ENCODE measurements around the gene IL11RA.
A peak's percentile ranks its signal among the peaks of the same experiment; 100 is the strongest.

IL11RA gene
- 1.1 to 11.8 reads per million in 2 experiments for total RNA-seq

DNA sequence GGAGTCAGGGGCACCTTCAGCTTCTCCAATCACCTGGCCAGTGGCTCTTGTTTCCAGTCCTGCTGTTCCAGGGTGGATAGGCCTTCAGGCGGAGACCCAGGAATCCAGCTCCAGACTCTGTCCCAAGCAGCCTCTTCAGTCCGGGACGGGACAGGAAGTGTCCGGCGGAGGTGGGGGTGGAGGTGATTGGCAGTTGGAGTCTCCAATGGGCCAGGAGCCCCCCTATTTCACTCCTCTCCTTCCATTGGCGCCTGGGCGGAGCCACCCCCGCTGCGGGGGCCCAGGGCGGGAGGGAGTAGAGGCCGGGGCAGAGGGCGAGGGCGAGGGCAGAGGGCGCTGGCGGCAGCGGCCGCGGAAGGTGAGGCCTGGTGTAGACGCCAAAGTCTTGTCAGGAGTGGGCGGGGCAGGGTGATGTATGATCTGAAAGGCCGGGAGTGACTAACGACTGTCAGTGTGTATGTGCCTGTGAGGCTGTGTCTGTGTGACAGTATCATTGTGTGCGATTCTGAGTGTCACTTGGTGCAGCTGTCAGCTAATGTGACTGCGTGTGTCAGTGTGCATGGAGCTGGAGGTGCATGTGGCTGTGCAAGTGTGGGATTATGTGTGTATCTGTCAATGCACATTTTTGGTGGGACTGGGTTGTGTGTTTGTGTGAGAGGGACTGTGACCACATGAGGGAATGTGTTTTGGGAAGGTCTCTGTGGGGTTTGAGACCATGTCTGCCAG, at the start of gene IL11RA:
IL11RA (plus strand) TSS at position 310 of the 726 bp plus-strand sequence. CDS start 3,033 bp downstream, outside the sequence.
- DNase-seq (ENCODE audit: low read depth): no peak

DNA sequence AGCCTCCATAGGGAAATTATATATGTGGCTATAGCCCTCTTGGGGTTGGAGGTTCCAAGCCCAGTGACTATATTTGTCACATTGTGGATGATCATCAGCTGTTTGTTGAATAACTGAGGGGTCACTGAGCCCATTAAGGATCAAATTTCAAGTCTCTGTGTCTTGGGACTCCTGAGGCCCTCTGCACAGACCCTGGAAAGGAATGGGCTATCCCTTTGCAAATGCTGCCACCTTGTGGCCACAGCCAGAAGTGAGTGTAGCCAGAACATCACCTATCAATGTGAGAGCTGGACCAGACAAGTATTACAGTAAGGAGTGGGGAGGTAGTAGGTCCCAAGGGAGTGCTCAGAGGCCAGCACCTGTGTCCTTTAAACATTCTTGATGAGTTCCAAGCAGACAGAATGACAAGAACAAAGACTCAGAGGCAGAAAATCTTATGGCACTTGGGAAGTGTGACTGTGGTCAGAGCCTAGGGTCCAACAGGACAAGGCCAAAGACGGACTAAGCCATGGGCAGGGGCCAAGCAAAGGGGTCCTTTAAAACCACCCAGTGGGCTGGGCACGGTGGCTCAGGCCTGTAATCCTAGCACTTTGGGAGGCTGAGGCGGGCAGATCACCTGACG, 48.3 kb upstream of the IL11RA start:
- peak; percentile 69 for DNase-seq (ENCODE audit: low read depth)

DNA sequence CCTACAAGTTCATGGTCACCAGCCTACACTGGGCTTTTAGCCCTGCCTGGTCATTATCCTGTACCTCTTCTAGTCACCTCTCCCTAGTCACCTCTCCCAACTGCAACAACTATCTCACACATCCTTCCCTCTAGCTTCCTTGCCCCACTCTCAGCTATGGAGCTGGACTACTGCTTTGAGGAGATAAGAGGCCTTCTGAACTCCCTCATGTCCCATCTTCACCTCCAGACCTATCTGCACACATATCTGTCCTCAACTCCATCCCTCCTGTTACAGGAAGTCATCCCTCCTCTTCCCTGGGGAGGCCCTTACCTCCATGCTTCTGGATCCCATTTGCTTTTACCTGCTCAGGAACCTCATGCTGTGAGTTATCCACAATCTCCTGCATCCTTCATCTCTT, 45.8 kb upstream of the IL11RA start:
- DNase-seq (ENCODE audit: low read depth): no peak

DNA sequence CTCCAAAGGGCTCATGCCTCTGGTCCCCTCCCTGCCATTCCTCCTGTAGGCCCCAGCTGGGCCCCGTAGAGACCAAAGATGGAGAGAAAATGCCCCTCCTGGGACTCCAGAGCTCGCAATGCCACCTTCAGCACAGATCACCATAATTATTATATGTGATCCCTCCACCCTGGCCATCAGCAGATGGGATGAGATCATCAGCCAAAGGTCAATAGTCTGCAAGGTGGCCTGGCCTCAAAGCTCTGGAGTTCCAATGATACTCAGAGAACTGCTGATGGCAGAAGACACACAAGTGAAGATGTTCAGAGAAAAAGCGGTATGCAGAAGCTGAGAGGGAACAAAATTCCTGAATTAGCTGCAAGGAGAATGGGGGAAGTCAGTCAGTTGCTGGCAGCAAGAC, 45.1 kb upstream of the IL11RA start:
- no peak for DNase-seq (ENCODE audit: low read depth)

DNA sequence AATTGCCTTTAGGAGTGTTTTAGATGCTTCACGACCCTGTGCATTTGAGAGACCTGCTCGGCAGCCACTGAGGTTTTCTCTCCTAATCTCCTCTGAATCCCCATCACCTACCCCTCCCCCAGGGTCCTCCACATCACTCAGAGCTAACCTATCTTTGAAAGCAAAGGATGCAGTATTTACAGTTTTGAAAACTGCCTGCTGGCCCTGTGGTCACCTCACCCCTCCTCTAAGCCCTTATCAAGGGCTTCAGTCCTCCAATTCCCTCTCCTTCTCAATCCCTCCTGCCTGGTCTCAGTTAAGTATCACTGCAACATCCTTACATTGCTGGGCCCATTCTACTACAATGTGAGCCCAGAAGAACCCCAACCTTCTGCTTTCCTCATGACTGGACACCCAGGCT, 44.7 kb upstream of the IL11RA start:
- DNase-seq (ENCODE audit: low read depth): no peak

DNA sequence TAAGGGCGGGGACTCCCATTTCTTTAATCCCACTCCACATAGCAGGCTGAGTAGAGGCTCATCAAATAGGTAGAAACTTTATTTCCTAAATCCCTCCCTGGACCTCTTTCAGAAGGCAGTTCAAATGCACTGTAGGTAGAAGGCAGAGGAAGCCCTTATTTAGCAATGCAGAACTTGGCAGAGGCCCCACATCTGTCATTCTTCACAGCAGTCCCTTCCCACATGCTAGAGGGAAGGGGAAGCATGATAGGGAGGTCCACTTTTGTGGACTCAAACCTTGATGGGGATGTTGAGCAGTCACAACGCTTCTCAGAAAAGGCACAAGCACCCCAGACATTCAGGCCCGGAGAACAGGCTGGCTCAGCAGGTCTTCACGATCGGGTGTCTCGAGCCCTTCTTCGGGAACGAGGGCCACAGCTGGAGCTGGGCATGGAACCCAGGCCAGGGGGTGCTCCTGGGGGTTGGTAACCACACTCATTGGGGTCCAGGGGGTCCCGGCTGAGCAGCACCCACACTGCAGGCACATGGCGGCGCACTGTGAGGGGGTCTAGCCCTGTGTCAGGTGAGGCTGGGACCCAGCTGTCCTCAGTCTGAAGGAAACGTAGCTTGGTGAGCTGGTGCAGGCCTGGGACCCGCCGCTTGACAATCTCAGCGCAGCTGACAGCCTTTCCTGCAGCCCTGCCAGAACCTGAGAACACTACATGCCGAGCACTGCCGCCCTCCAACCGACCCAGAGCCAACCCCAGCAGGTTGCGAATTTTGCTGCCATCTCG, 41.4 kb upstream of the IL11RA start:
- DNase-seq (ENCODE audit: low read depth): no peak

DNA sequence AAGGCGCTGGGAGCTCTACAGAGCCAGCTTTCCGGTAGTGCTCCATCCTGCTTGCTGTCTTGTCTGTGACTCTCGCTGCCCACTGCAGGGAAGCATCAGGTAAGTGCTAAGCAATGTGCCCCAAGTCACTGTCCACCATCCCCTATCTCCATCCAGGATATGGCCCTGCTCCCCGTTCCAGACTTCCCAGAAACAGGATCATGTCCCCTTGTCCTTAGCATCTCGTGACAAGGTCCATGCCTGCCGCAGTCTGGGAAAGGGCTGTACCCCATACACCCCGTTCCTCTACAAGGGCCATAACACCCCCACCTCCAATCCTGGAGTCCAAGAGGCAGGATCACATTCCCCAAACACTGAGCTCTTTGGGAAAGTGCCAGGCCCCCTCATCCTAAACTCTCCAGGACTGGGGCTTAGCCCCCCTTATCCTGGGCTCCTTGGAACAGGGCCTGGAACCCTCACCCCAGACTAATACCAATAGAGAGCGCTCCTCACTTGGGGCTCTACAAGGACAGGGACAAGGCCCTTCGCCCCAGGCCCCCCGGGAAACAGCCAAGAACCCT, 40.7 kb upstream of the IL11RA start:
- no peak for DNase-seq (ENCODE audit: low read depth)

DNA sequence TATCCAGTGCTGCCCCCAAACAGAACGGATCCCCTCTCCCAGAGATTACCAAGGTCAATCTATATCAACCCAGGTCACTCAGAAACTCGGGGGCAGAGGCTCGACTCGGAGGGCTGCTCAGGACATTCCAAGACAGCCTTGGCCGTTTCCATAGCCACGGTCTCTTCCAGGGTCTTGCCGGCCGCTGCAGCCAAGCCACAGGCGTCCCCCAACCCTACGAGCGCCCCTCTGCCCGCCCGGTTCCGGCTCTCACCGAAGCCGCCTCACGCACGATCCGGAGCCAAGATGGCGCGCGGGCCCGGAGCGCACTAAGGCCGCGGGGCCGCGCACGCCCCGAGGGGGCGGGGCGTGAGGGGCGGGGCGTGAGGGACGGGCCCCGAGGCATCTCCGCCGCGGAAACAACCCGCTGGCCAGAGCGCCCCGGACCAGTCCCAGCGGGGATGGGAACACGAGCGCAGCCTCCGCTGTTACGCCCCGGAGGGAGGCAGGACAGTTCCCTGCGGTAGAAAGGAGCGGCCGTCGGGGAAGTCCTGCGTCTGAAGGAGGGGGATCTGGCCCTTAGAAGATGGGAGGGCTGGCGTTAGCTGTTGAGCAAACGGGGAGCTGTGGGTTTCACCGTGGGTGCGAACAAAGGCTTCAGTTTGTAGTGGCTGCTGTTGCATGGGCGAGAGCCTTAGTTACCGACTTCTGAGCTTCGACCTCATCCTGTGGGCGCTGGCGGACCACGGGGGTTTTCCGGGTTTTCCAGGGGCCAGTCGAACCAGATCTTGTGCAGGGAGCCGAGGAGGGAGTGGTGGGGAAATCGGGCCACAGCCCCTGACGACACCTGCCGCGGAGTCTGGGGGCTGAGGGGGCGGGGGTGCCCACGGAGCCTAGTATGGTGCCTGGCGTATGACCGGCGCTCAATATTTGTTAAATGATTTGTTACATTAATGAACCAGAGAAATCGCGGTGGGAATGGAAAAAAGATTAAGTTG, 39.9 kb upstream of the IL11RA start, which contains the start of gene RPP25L:
RPP25L (minus strand) TSS at position 287 of the 977 bp plus-strand sequence. CDS start 801 bp downstream, outside the sequence.
- peak; percentile 77 for DNase-seq (ENCODE audit: low read depth)

DNA sequence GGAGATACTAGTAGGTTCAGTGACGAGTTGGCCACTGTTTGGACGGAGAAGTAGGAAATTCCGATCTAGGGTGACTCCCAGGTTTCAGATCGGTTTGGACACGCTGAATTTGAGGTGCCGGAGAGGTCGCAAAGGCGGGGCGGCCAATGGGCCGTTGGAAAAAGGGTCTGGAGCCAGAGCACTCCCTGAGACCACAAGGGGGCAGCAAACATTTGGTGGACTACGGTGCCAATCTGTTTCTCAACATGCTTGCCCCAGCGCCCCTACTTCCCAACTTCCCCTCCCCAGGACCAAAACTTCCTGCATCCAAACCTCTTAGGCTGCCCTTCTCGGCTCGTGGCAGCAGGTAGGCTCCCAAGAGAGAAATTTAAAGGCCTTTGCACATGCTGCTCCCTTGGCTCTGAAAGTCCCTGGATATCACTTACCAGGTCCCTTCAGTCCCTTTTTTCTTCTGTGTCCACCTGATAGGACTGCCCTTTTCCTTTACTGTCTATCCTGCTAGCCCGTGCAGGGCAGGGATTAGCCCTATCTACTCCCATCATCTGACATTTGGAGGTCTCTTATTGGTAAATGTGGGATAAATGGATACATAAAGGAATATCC, 39.1 kb upstream of the IL11RA start:
- peak; percentile 60 for DNase-seq (ENCODE audit: low read depth)

DNA sequence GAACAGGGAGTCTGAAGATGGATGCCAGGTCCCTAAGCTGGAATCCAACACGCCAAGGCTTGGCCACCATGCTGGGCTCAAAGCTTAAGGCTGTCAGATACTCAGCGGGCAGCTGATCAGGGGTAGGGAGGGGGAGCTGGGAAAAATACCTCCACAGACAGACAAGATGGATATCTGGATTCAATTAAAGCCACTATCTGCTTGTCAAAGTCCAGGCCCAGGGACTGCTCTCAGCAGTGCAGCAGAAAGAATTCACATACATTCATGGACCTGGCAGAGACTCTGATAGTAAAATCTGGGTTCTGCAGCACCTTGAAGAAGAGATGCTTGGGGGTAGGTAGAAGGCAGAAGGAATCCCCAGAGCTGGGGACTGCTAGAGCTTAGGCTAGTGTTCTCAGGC, 36.9 kb upstream of the IL11RA start:
- no peak for DNase-seq (ENCODE audit: low read depth)

DNA sequence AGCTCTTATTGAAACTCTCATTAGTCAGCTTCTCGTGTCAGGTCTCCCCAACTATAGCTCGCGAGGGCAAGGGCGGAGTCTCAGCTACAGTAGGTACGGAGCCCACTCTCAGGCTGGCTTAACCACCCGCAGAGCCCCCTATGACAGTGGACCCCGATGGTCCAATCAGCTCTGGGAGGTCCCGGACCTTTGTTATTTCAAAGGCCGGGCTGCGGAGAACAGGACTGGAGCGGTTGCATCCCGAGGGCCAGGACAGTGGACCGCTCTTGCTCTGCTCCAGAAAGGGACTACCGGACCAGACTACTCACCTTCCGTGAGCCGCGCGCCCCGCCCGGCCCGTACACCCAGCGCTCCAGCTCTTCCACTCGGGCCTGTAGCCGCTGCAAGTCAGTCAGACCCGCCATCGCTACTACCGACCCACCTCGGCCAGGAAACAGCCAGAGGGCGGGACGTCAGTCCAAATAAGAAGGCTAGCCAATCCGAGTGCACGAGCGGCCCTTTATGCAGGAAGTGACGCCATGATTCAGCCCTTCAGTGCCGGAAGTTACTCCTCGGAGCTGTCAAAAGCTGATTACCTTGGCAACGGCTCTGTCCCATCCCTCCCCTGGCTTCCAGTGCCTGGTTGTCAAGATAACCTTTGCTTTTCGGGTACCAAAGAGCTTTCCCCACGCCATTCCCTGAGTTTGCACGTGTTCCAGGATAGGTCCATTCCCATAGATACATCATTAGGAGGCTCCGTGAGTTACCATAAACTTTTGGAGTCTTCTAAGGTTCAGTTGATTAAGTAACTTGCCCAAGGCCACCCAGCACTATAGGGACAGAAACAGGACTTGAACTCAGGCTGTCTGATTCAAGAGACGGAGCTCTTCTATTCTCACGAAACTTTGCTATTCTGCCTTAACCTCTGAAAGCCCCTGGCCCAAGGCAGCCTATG, 31.7 kb upstream of the IL11RA start, which contains the start of gene DCTN3:
DCTN3 (minus strand) TSS at position 435 of the 934 bp plus-strand sequence; CDS start at position 404, 31 bp downstream.
- DNase-seq (ENCODE audit: low read depth): peak; percentile 86

DNA sequence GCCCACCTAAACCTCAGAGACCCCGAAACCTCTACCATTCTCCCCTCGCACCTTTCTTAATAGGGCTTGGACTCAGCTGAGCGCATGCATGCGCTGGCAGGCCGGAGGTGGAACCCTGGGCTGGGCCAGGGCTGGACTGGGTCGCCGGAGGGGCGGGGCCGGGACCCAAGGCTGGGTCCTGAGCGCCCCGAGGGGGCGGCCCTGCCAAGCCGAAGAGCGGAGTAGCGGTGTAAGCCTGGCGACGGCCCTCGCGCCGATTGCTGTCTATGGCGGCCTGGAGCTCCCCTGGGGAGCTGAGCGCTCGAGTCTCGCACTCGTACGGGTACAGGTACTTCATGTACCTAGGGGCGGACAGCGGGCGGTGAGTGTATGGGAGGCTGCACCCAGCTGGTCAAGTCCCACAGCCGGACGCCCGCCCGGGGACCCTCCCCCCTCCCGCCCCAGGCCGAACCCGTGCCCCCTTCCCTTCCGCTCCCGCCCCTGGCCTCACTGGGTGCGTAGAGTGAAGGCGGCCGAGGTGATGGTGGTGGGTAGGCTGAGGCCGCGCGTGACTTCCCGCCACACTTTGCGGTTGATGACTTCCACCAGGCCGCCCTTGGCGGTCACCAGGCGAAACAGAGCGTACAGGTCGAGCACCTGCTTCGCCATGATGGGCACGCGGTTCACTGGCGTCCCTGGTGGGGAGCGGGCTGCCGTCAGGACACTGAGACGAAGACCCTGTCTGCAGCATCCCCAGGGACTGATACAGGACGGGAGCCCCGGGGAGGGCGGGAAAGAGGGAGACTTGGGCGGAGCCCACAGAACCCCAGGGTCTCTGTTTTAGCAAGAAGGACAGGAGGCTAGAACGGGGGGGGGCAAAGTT, 28.4 kb upstream of the IL11RA start:
- no peak for DNase-seq (ENCODE audit: low read depth)

DNA sequence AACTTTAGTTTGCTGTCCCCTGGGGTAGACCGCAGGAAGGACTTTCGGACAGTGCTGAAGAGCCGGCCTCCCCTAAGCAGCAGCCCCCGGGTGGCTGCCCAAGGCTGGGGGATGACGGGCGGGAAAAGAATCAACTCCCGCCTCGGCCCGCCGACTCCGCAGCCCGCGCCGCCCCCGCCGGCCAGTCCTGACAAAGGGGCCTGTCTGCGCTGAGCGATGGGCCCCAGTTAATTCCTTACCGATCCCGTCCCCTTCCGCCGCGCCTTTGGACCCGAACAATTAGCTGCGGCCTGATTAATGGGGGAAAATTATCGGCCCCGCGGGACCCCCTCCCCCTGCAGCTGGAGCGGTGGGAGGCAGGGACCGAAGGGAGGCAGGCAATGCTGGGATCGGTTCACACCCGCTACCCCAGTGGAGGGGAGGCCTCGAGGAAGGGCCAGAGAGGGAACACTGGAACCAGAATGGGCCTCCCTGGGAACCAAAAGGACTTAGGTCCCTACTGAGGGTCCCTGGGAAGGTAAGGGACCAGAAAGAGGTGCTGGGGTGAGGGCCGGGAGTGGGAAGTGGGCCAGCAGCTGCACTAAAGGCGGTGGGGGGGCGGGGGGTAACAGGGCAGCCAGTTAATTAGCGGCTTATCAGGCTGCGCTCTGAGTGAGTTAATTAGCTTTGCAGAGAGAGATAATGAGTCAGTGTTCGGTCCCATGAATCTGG, 27.4 kb upstream of the IL11RA start:
- DNase-seq (ENCODE audit: low read depth): no peak

DNA sequence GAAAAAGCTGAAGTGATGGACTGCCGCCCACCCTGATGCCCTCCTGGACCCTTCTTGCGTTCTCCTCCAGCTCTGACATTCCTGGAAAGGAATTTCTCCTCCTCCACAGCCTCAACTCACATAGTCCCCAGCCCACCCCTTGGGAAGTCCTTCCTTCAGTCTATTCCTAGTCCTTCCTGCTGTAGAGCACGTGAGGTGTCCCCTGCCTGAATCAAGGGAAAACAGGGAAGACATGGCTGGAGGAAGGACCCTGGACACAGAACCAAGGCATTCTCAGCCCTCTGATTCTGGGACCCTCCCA, 26.8 kb upstream of the IL11RA start:
- no peak for DNase-seq (ENCODE audit: low read depth)

DNA sequence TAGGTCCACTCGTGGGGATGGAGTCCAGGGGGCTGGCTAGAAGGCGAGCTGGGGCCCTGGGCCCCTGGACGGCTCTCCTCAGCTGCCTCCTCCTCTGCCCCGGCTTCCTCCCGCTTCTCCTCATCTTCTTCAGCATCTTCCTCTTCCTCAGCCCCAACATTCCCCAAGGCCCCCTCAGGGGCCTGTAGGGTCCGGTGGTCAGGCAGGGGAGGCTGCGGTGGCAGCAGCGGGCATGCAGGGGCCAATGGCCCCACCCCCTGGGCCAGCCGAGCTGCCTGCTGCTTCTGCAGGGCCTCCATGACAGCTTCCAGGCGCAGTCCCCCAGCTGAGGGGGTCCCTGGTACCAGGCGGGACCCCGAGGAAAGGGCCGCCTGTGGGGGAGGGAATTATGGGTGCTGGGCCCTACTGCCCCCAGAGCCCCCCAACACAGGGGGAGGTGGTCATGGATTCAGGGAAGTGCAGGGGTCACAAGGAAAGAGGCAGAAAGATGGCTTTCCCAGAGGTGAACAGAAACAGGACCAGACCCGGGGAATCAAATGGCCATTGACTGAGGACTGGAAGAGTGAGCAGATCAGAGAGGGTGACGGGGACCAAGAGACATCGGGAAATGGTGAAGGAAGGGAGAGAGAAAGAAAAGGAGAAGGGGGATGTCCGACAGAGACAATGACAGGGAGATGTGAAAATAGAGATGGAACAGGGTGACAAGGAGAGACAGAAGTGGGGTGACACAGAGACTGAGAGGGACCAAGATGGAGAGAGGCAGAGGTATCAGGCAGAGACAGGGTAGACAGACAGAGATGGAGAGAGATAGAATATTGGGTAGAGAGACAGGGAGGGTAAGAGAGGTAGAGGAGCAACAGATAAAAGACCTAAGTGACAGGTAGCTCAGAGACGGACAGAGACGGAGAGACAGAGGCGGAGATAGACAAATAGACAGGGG, 24.0 kb upstream of the IL11RA start:
- no peak for DNase-seq (ENCODE audit: low read depth)

DNA sequence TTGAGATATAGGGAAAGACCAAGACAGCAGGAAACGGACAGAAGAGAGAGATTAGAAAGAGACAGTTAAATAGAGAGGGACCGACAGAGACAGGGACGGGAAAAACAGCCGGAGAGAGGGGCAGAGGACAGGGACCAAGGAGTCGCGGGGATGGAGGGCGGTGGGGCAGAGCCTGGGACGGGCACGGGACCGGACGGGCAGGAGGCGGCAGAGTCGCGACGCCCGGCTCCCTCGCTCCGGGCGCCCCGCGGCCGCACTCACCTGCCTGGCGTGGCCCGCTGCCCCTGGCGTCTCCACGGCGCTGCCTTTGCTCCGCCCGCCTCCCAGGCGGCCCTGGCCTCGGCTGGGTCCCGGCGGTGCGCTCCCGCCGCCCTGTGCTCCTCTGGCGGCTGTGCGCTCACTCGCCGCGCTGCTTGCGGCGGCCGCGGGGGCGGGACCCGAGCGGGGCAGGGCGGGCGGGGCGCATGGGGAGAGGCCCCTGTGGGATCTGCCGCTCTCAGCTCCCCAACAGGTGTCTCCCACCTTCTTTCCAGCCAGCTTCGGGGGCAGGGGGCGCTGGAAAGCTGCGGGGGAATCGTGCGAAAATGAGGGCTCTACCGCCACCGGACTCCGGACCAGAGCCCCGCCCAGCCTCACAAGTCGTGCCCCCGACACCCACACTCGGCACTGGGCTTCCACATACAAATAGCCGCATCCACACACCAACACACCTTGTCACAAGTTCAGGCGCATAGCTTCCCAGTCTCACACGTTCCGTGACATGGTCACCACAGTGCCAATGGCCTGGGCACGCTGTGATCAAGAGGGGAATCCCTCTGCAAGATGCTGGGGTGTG, 23.1 kb upstream of the IL11RA start, which contains the start of gene ARID3C:
ARID3C (minus strand) TSS at position 411 of the 835 bp plus-strand sequence. CDS start 1,052 bp downstream, outside the sequence.
- no peak for DNase-seq (ENCODE audit: low read depth)
